ENCODE results near the gene KCNRG. TPM values are rescaled to one million over a fixed set of nuclear protein-coding genes. Genes with fewer than 3 reads are reported as not detected.

Gene KCNRG
- total RNA-seq, 5 donors from 2014 or later (not counting 1 experiment from before 2014, with no cell fraction given) = 0.47 to 1.5 (median 0.75) TPM

- peaks cover 45% of the 10 kb centered on the region for H3K36me3 Mint-ChIP-seq
- H3K9me3 ChIP-seq = no peaks in the 10 kb centered on the region
- peaks cover 0 to 22% of the 10 kb centered on the region in 2 donors for H3K36me3 ChIP-seq (ENCODE audit: control insufficient read depth in 2 of 2, extremely low read depth in 1 of 2, insufficient read depth in 1 of 2, low read length in 1 of 2)
- no peaks in the 10 kb centered on the region for H3K4me1 ChIP-seq (ENCODE audit: control insufficient read depth in 1 of 2, extremely low read depth in 1 of 2, insufficient read depth in 2 of 2, low read length in 2 of 2)
- POLR2A ChIA-PET = no interaction called here
- no peak overlapping the region for H3K4me3 Mint-ChIP-seq
- no peaks in the 10 kb centered on the region for H3K9me3 Mint-ChIP-seq
- H3K27ac Mint-ChIP-seq = peak overlapping the region in 1 of 2 donors; percentile 87
- peaks cover 25 to 46% (median 43%) of the 10 kb centered on the region in 3 donors for H3K4me1 Mint-ChIP-seq
- WGBS (ENCODE audit: insufficient coverage) = no CpG with 5 or more reads among the region's 2 CpGs
- CTCF ChIA-PET = interaction anchor here in 1 of 2 donors (0.7 kb wide), 1 partner anchor 22 kb away, joined by 5 read pairs; no protein-coding TSS in a partner anchor
- H3K4me3 ChIP-seq (ENCODE audit: control insufficient read depth in 1 of 2, extremely low read depth in 1 of 2, low read length in 1 of 2) = no peak overlapping the region
- no peak for ATAC-seq (replicated peaks in 1 of 4)
- no peaks in the 10 kb centered on the region for H3K27me3 Mint-ChIP-seq
- H3K27me3 ChIP-seq (replicated peaks in 1 of 2; ENCODE audit: control insufficient read depth in 2 of 2, extremely low read depth in 1 of 2, insufficient read depth in 2 of 2, low read length in 1 of 2) = no peaks in the 10 kb centered on the region
- H3K27ac ChIP-seq (ENCODE audit: low read length) = no peak overlapping the region
- no peak for DNase-seq
Measured at GRCh38 chr13:50016444-50016843, 1.2 kb downstream of the KCNRG start.

GRCh38 chr13:50017819-50018218 lies 2.6 kb downstream of the KCNRG start:
- Mint-ChIP-seq H3K27ac (peak overlapping the region; percentile 23 to 36), H3K4me1 (peaks cover 16 to 37% (median 32%) of the 10 kb centered on the region in 3 donors), H3K4me3 (no peak overlapping the region), H3K9me3 (no peaks in the 10 kb centered on the region), H3K27me3 (no peaks in the 10 kb centered on the region), H3K36me3 (peaks cover 31% of the 10 kb centered on the region)
- Histone ChIP-seq H3K4me1 (ENCODE audit: control insufficient read depth in 1 of 2, extremely low read depth in 1 of 2, insufficient read depth in 2 of 2, low read length in 2 of 2) (no peaks in the 10 kb centered on the region), H3K27me3 (replicated peaks in 1 of 2; ENCODE audit: control insufficient read depth in 2 of 2, extremely low read depth in 1 of 2, insufficient read depth in 2 of 2, low read length in 1 of 2) (no peaks in the 10 kb centered on the region), H3K36me3 (ENCODE audit: control insufficient read depth in 2 of 2, extremely low read depth in 1 of 2, insufficient read depth in 1 of 2, low read length in 1 of 2) (peaks cover 3 to 16% of the 10 kb centered on the region in 2 donors), H3K4me3 (ENCODE audit: control insufficient read depth in 1 of 2, extremely low read depth in 1 of 2, low read length in 1 of 2) (no peak overlapping the region), H3K27ac (ENCODE audit: low read length) (no peak overlapping the region), H3K9me3 (no peaks in the 10 kb centered on the region)
- CTCF ChIA-PET = no interaction called here
- POLR2A ChIA-PET = interaction anchor here in 1 of 2 donors (0.6 kb wide), 1 partner anchor 11 kb away, joined by 5 read pairs; no protein-coding TSS in a partner anchor
- ATAC-seq (replicated peaks in 1 of 4) (no peak), DNase-seq (no peak)

DNA sequence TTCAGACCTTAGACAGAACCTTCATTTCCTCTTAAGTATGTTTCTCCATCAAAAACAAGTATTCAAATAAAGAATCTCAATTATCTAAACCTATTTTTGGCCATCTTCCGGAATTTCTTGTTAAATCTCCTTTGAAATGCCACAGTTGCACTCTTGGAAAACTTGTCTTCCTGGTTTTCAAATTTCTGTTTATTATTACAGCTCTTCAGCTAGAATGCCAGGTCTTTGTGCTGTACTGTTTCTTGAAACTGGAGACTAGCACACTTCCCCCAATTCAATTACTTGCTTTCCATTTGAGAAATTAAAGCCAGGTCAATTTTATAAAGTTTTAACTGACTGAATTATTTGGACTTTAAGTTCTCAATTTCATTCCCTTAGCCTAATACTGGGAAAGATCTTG lies 10.2 kb downstream of the KCNRG start:
- Histone ChIP-seq H3K27ac (ENCODE audit: low read length) (no peak overlapping the region), H3K4me3 (ENCODE audit: control insufficient read depth in 1 of 2, extremely low read depth in 1 of 2, low read length in 1 of 2) (no peak overlapping the region), H3K36me3 (ENCODE audit: control insufficient read depth in 2 of 2, extremely low read depth in 1 of 2, insufficient read depth in 1 of 2, low read length in 1 of 2) (peaks cover 8 to 15% of the 10 kb centered on the region in 2 donors), H3K4me1 (ENCODE audit: control insufficient read depth in 1 of 2, extremely low read depth in 1 of 2, insufficient read depth in 2 of 2, low read length in 2 of 2) (peaks cover 0 to 2% of the 10 kb centered on the region in 2 experiments), H3K27me3 (replicated peaks in 1 of 2; ENCODE audit: control insufficient read depth in 2 of 2, extremely low read depth in 1 of 2, insufficient read depth in 2 of 2, low read length in 1 of 2) (no peaks in the 10 kb centered on the region), H3K9me3 (no peaks in the 10 kb centered on the region)
- WGBS (ENCODE audit: insufficient coverage) = 100% methylated on average over 1 of the region's 1 CpG
- no peak for DNase-seq
- ChIA-PET CTCF (no interaction called here), POLR2A (no interaction called here)
- no peak for ATAC-seq (replicated peaks in 1 of 4)
- H3K36me3 Mint-ChIP-seq = peaks cover 26% of the 10 kb centered on the region
- no peak overlapping the region for H3K4me3 Mint-ChIP-seq
- no peaks in the 10 kb centered on the region for H3K27me3 Mint-ChIP-seq
- peaks cover 0 to 8% (median 0%) of the 10 kb centered on the region in 3 donors for H3K4me1 Mint-ChIP-seq
- H3K9me3 Mint-ChIP-seq = no peaks in the 10 kb centered on the region
- peak overlapping the region in 1 of 2 donors; percentile 19 for H3K27ac Mint-ChIP-seq

GRCh38 chr13:50026788-50027473 lies 11.7 kb downstream of the KCNRG start:
- H3K4me3 Mint-ChIP-seq = no peak overlapping the region
- Histone ChIP-seq H3K27me3 (replicated peaks in 1 of 2; ENCODE audit: control insufficient read depth in 2 of 2, extremely low read depth in 1 of 2, insufficient read depth in 2 of 2, low read length in 1 of 2) (no peaks in the 10 kb centered on the region), H3K4me3 (ENCODE audit: control insufficient read depth in 1 of 2, extremely low read depth in 1 of 2, low read length in 1 of 2) (no peak overlapping the region), H3K9me3 (no peaks in the 10 kb centered on the region), H3K36me3 (ENCODE audit: control insufficient read depth in 2 of 2, extremely low read depth in 1 of 2, insufficient read depth in 1 of 2, low read length in 1 of 2) (peaks cover 8 to 11% of the 10 kb centered on the region in 2 donors), H3K4me1 (ENCODE audit: control insufficient read depth in 1 of 2, extremely low read depth in 1 of 2, insufficient read depth in 2 of 2, low read length in 2 of 2) (peaks cover 0 to 2% of the 10 kb centered on the region in 2 experiments), H3K27ac (ENCODE audit: low read length) (no peak overlapping the region)
- ChIA-PET POLR2A (no interaction called here), CTCF (no interaction called here)
- no CpG with 5 or more reads among the region's 2 CpGs for WGBS (ENCODE audit: insufficient coverage)
- no peaks in the 10 kb centered on the region for H3K27me3 Mint-ChIP-seq
- no peak overlapping the region for H3K27ac Mint-ChIP-seq
- no peak for ATAC-seq (replicated peaks in 1 of 4)
- DNase-seq = no peak
- H3K4me1 Mint-ChIP-seq = peaks cover 0 to 8% (median 0%) of the 10 kb centered on the region in 3 donors
- no peaks in the 10 kb centered on the region for H3K9me3 Mint-ChIP-seq
- peaks cover 24% of the 10 kb centered on the region for H3K36me3 Mint-ChIP-seq

DNA sequence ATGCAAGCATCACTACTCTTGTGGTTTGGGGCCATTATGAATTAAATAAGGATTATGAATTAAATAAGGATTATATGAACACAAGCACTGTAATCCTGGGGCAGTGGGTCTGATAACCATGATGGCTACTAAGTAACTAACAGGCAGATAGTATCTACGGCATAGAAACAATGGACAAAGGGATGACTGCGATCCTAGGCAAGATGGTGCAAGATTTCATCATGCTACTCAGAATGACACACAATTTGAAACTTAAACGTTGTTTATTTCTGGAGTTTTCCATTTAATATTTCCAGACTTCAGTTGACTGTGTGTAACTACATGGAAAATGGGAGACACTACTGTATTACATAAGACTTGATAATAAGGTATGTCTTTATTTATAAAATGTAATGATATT lies 15.1 kb downstream of the KCNRG start:
- POLR2A ChIA-PET = no interaction called here
- peaks cover 0 to 8% (median 0%) of the 10 kb centered on the region in 3 donors for H3K4me1 Mint-ChIP-seq
- CTCF ChIA-PET = interaction anchor here in 1 of 2 donors (0.7 kb wide), 1 partner anchor 1673 kb away, joined by 8 read pairs; no protein-coding TSS in a partner anchor
- no peak for ATAC-seq (replicated peaks in 1 of 4)
- H3K27me3 ChIP-seq (replicated peaks in 1 of 2; ENCODE audit: control insufficient read depth in 2 of 2, extremely low read depth in 1 of 2, insufficient read depth in 2 of 2, low read length in 1 of 2) = no peaks in the 10 kb centered on the region
- H3K9me3 Mint-ChIP-seq = no peaks in the 10 kb centered on the region
- H3K4me1 ChIP-seq (ENCODE audit: control insufficient read depth in 1 of 2, extremely low read depth in 1 of 2, insufficient read depth in 2 of 2, low read length in 2 of 2) = peaks cover 0 to 2% of the 10 kb centered on the region in 2 experiments
- H3K27me3 Mint-ChIP-seq = no peaks in the 10 kb centered on the region
- H3K4me3 Mint-ChIP-seq = no peak overlapping the region
- no peaks in the 10 kb centered on the region for H3K9me3 ChIP-seq
- DNase-seq = no peak
- H3K27ac Mint-ChIP-seq = no peak overlapping the region
- no peak overlapping the region for H3K27ac ChIP-seq (ENCODE audit: low read length)
- no peaks in the 10 kb centered on the region for H3K36me3 ChIP-seq (ENCODE audit: control insufficient read depth in 2 of 2, extremely low read depth in 1 of 2, insufficient read depth in 1 of 2, low read length in 1 of 2)
- no peak overlapping the region for H3K4me3 ChIP-seq (ENCODE audit: control insufficient read depth in 1 of 2, extremely low read depth in 1 of 2, low read length in 1 of 2)
- WGBS (ENCODE audit: insufficient coverage) = no CpG with 5 or more reads among the region's 3 CpGs
- H3K36me3 Mint-ChIP-seq = peaks cover 8% of the 10 kb centered on the region

- POLR2A ChIA-PET = interaction anchor here in 1 of 2 donors (1.1 kb wide), 1 partner anchor 15 kb away, joined by 3 read pairs; no protein-coding TSS in a partner anchor
- Mint-ChIP-seq H3K4me1 (no peaks in the 10 kb centered on the region), H3K36me3 (no peaks in the 10 kb centered on the region), H3K9me3 (no peaks in the 10 kb centered on the region), H3K27me3 (no peaks in the 10 kb centered on the region), H3K27ac (no peak overlapping the region), H3K4me3 (no peak overlapping the region)
- no peak overlapping the region for H3K27ac ChIP-seq (ENCODE audit: low read length)
- DNase-seq (no peak), ATAC-seq (replicated peaks in 1 of 4) (no peak)
- H3K4me1 ChIP-seq (ENCODE audit: control insufficient read depth in 1 of 2, extremely low read depth in 1 of 2, insufficient read depth in 2 of 2, low read length in 2 of 2) = no peaks in the 10 kb centered on the region
- H3K9me3 ChIP-seq = no peaks in the 10 kb centered on the region
- CTCF ChIA-PET = interaction anchor here in 1 of 2 donors (0.7 kb wide), 1 partner anchor 97 kb away, joined by 3 read pairs; the partner anchor contains the start of gene SPRYD7
- H3K27me3 ChIP-seq (replicated peaks in 1 of 2; ENCODE audit: control insufficient read depth in 2 of 2, extremely low read depth in 1 of 2, insufficient read depth in 2 of 2, low read length in 1 of 2) = no peaks in the 10 kb centered on the region
- H3K4me3 ChIP-seq (ENCODE audit: control insufficient read depth in 1 of 2, extremely low read depth in 1 of 2, low read length in 1 of 2) = no peak overlapping the region
- no peaks in the 10 kb centered on the region for H3K36me3 ChIP-seq (ENCODE audit: control insufficient read depth in 2 of 2, extremely low read depth in 1 of 2, insufficient read depth in 1 of 2, low read length in 1 of 2)
Measured at GRCh38 chr13:50033725-50034124, 18.5 kb downstream of the KCNRG start.
